Measurements from ENCODE around the gene RASAL3. TPM values are rescaled to one million over a fixed set of nuclear protein-coding genes. Genes with fewer than 3 reads are reported as not detected.
A peak's percentile ranks its signal among the peaks of the same experiment; 100 is the strongest.
"Not testable (repeated sequence)": the region's sequence is repeated elsewhere in the genome, so short reads cannot be mapped to it uniquely, and the experiment has no call there.

Gene RASAL3
- total RNA-seq, 1 donor, result 66.8 TPM

DNA sequence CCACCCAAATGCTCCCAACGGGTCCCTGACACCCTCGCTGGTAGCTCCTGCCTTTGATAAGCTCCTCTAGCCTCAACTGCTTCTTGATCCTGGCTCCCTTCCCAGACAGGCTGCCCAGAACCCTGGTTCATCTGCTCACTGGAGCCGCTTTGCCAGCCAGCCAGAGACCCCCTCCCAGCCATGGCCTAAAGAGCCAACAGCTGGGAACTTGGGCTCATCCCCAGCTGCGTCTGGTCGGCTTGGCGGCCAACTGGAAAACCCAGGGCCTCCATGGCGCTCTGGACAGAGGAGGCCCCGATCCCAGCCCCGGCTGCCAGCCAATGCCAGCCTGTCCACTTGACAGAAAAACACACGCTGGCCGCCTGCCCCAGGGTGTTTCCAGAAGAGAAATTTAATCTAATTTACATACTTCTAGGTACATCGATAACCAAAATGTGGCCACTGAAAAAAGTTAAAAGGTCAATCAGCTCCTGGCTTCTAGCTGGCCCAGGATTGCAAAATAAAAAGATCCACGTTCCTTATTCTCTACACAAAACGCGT, 42.6 kb downstream of the RASAL3 start:
- no peak for DNase-seq (ENCODE audit: low read depth in 2 of 3, low spot score in 2 of 3)

- no peak for DNase-seq (ENCODE audit: low read depth in 2 of 3, low spot score in 2 of 3)
Measured at GRCh38 chr19:15421136-15421695, 43.1 kb downstream of the RASAL3 start.

GRCh38 chr19:15419413-15420025, 44.8 kb downstream of the RASAL3 start:
- no peak for DNase-seq (ENCODE audit: low read depth in 2 of 3, low spot score in 2 of 3)

DNA sequence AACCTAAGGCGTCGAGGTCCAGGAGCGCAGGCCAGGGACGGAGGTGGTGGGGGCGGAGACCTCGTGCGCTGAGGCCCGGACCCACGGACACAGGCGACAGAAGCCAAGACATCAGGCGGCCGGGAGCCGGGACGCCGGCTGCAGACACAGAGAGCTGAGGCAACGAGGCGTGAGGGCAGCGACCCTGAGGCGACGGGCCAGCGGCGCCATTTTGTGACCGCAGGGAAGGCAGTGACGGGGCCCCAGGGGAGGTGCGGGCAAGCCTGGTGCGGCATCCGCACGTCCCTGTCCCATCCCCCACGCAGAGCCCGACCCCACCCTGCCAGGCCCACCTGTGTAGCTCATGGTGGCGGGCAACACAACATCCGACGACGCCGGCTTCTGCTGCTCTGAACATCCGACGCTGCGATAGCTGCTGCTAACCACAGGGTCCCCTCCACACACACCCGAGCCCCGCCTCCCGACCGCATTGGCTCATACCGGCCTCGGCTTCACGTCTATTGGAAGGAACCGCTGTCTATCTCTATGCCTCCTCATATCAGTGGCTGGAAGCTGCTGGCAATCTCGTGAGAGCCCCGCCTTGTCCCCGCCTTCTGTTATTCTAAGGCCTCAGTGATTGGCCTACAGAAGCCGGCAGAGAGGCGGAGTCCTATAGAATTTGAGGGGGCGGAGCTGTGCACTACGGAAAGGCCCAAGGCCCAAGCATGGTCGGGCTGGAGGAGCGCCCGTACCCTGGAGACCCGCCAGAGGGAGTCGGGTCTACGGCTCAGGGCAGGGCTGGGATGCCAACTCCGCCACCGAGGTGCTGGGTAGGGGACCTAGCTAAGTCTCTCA, 45.5 kb downstream of the RASAL3 start, which contains the start of gene AKAP8L:
TSS of gene AKAP8L (minus strand) at position 410 of the 834 bp plus-strand sequence. CDS start at position 345, 65 bp downstream.
- peak; percentile 90 to 100 (median 100) for DNase-seq (ENCODE audit: low read depth in 2 of 3, low spot score in 2 of 3)

DNA sequence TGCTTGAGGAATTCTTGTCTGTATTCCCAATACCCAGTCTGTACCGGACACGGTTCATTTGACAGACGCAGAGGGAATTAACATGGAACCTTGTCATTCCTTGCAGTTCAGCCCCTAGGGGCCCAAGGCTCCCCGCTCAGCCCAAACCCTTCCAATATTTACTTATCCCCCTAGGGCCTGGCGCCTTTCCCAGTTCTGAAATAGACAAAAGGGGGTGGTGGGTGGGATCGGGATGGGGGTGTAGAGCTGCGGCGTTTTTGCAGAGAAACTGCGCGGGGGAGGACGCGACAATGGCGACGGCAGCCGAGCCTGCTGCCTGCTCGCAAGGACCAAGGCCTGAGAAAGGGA, 46.1 kb downstream of the RASAL3 start:
- peak in 2 of 3 donors; percentile 17 to 32 for DNase-seq (ENCODE audit: low read depth in 2 of 3, low spot score in 2 of 3)

DNA sequence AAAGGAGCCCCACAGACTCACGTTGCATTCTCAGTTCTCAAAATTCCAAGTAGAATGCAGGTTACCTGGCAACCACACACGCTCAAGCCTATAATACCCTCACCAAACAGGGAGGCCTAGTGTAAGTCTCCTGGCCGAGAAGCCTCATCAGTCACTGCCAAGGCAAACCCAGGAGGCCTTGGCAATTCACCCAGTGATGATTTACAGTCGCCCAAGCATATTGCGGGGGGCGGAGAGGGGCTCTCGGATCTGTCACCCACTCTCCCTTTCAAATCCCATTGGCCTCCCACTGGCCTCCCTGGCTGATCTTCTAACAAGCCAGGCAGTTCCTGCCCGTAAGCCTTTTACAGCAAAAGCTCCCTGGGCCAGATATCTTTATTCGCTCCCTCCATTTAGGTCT, 46.6 kb downstream of the RASAL3 start:
- DNase-seq (ENCODE audit: low read depth in 2 of 3, low spot score in 2 of 3), result no peak

DNA sequence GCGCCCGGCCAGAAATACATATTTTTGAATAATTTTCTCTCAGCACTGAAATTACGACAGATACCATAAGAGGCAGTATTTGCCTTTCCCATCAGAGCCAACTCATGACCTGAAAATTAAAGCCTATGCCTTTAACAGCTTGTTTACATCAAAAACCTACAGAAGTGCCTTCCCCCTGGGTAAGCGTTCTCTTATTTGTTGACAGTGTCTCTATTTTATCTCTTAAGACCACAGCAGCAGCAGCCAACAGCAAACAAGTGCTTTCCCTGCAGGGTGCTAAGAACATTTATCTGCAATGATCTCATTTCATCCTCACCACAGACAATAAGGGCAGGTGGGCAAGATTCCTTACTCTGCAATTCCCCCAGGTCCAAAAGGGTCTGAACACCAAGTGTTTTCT, 51.5 kb downstream of the RASAL3 start:
- DNase-seq (ENCODE audit: low read depth in 2 of 3, low spot score in 2 of 3), result no peak

- not testable (repeated sequence) for DNase-seq (ENCODE audit: low read depth in 2 of 3, low spot score in 2 of 3)
Measured at GRCh38 chr19:15411351-15411750, 53.0 kb downstream of the RASAL3 start.

GRCh38 chr19:15404780-15405211, 59.5 kb downstream of the RASAL3 start:
- DNase-seq (ENCODE audit: low read depth in 2 of 3, low spot score in 2 of 3), result no peak

- no peak for DNase-seq (ENCODE audit: low read depth in 2 of 3, low spot score in 2 of 3)
Measured at GRCh38 chr19:15404097-15404779, 60.1 kb downstream of the RASAL3 start.

GRCh38 chr19:15403151-15403531, 61.2 kb downstream of the RASAL3 start:
- DNase-seq (ENCODE audit: low read depth in 2 of 3, low spot score in 2 of 3), result no peak

- DNase-seq (ENCODE audit: low read depth in 2 of 3, low spot score in 2 of 3), result no peak
Measured at GRCh38 chr19:15402411-15403150, 61.8 kb downstream of the RASAL3 start.

Small RNAs within 50 kb of the gene (small RNA-seq; reads per million reads assigned to genes)
- gene MIR1470, result not detected

Other genes with a start within 250 kb of the RASAL3 start
- 0.27 TPM for gene EPHX3, start 232.1 kb downstream of the RASAL3 start, total RNA-seq
- gene BRD4, start 132.0 kb downstream of the RASAL3 start, total RNA-seq, result 32.3 TPM
- gene AKAP8, start 84.8 kb downstream of the RASAL3 start, total RNA-seq, result 33.4 TPM
- 119 TPM for gene AKAP8L, start 45.6 kb downstream of the RASAL3 start, total RNA-seq
- gene WIZ, start 14.6 kb downstream of the RASAL3 start, total RNA-seq, result 12.7 TPM
- under 0.01 TPM for gene PGLYRP2, start 15.0 kb upstream of the RASAL3 start, total RNA-seq
- 5.4 TPM for gene CYP4F22, start 44.0 kb upstream of the RASAL3 start, total RNA-seq
- gene CYP4F8, start 150.7 kb upstream of the RASAL3 start, total RNA-seq, result under 0.01 TPM
- gene CYP4F3, start 176.4 kb upstream of the RASAL3 start, total RNA-seq, result 0.27 TPM
- 0.27 TPM for gene CYP4F12, start 208.5 kb upstream of the RASAL3 start, total RNA-seq